Measurements from ENCODE around the gene IFITM5.

The IFITM5 gene

GRCh38 chr11:316891-317301 lies 17.6 kb upstream of the IFITM5 start:
- Histone ChIP-seq H3K9me3 (ENCODE audit: control insufficient read depth, insufficient read depth, low read length) (no peaks in the 10 kb centered on the region), H3K27me3 (ENCODE audit: control insufficient read depth, low read length) (peaks cover 2% of the 10 kb centered on the region; the same call in 1 of the 2 replicates), H3K4me1 (ENCODE audit: control insufficient read depth, low read length) (peaks cover 33% of the 10 kb centered on the region), H3K4me3 (ENCODE audit: low read length) (no peak overlapping the region), H3K79me2 (ENCODE audit: control insufficient read depth, low read length) (peaks cover 5% of the 10 kb centered on the region), H3K27ac (ENCODE audit: low read depth, low read length) (no peak overlapping the region), H3K4me2 (ENCODE audit: low read length) (no peak overlapping the region), H4K20me1 (ENCODE audit: control insufficient read depth, insufficient read depth, low read depth, low read length) (no peaks in the 10 kb centered on the region), H3K36me3 (ENCODE audit: control insufficient read depth, low read length) (no peaks in the 10 kb centered on the region), H3F3A (ENCODE audit: control insufficient read depth, insufficient read depth) (peaks cover 11% of the 10 kb centered on the region), H3K9me2 (replicated peaks; ENCODE audit: control insufficient read depth, low read length) (no peaks in the 10 kb centered on the region)
- TF ChIP-seq EZH2phosphoT487 (IDR thresholded peaks at IDR 0.05; ENCODE audit: borderline replicate concordance, low read length) (no peak), CTCF (IDR thresholded peaks at IDR 0.05; ENCODE audit: low read depth, low read length, poor library complexity, severe bottlenecking) (no peak)

DNA sequence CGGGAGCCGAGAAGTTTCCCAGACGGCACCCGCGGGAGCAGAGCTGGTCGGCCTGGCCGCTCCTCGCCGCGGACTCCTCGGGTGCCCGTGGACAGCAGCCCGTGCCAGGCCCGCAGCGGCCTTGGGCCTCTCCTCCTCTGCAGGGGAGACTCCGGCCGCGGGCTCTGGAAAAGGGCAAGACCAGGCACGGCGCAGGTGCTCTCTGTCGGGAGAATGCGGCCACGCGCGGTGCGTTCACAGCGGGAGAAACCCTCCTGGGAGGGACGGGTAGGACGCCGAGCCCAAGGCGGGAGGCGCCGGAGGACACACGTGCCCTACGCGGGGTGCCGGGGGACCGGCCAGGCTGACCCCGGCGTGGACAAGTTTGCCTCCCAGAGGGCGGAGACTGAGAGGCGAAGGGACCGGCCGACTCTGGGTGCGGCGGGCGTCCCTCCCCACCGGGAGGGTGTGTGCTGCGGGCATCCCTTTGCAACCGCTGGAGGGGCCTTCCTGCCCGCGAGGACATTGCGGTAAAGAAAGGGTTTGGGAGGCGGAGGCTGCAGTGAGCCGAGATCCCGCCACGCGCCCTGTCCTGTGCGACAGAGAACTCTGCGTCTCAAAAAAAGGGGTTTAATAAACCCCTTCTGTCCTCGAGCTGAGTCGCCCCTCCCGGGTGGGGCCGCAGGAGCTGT lies 16.8 kb upstream of the IFITM5 start:
- H3K4me2 ChIP-seq (ENCODE audit: low read length) = no peak overlapping the region
- H3K4me1 ChIP-seq (ENCODE audit: control insufficient read depth, low read length) = peaks cover 34% of the 10 kb centered on the region
- H4K20me1 ChIP-seq (ENCODE audit: control insufficient read depth, insufficient read depth, low read depth, low read length) = no peaks in the 10 kb centered on the region
- no peak overlapping the region for H3K4me3 ChIP-seq (ENCODE audit: low read length)
- H3K9me2 ChIP-seq (replicated peaks; ENCODE audit: control insufficient read depth, low read length) = no peaks in the 10 kb centered on the region
- H3K79me2 ChIP-seq (ENCODE audit: control insufficient read depth, low read length) = peaks cover 5% of the 10 kb centered on the region
- H3K36me3 ChIP-seq (ENCODE audit: control insufficient read depth, low read length) = no peaks in the 10 kb centered on the region
- peaks cover 2% of the 10 kb centered on the region; the same call in 1 of the 2 replicates for H3K27me3 ChIP-seq (ENCODE audit: control insufficient read depth, low read length)
- H3K27ac ChIP-seq (ENCODE audit: low read depth, low read length) = no peak overlapping the region
- TF ChIP-seq CTCF (IDR thresholded peaks at IDR 0.05; ENCODE audit: low read depth, low read length, poor library complexity, severe bottlenecking) (no peak), EZH2phosphoT487 (IDR thresholded peaks at IDR 0.05; ENCODE audit: borderline replicate concordance, low read length) (no peak)
- peaks cover 11% of the 10 kb centered on the region for H3F3A ChIP-seq (ENCODE audit: control insufficient read depth, insufficient read depth)
- no peaks in the 10 kb centered on the region for H3K9me3 ChIP-seq (ENCODE audit: control insufficient read depth, insufficient read depth, low read length)

- H3K9me2 ChIP-seq (replicated peaks; ENCODE audit: control insufficient read depth, low read length) = no peaks in the 10 kb centered on the region
- H4K20me1 ChIP-seq (ENCODE audit: control insufficient read depth, insufficient read depth, low read depth, low read length) = no peaks in the 10 kb centered on the region
- TF ChIP-seq EZH2phosphoT487 (IDR thresholded peaks at IDR 0.05; ENCODE audit: borderline replicate concordance, low read length) (no peak), CTCF (IDR thresholded peaks at IDR 0.05; ENCODE audit: low read depth, low read length, poor library complexity, severe bottlenecking) (no peak)
- peaks cover 34% of the 10 kb centered on the region for H3K4me1 ChIP-seq (ENCODE audit: control insufficient read depth, low read length)
- H3F3A ChIP-seq (ENCODE audit: control insufficient read depth, insufficient read depth) = peaks cover 11% of the 10 kb centered on the region
- H3K27me3 ChIP-seq (ENCODE audit: control insufficient read depth, low read length) = peaks cover 2% of the 10 kb centered on the region; the same call in 1 of the 2 replicates
- H3K79me2 ChIP-seq (ENCODE audit: control insufficient read depth, low read length) = peaks cover 5% of the 10 kb centered on the region
- H3K27ac ChIP-seq (ENCODE audit: low read depth, low read length) = no peak overlapping the region
- no peaks in the 10 kb centered on the region for H3K36me3 ChIP-seq (ENCODE audit: control insufficient read depth, low read length)
- H3K9me3 ChIP-seq (ENCODE audit: control insufficient read depth, insufficient read depth, low read length) = no peaks in the 10 kb centered on the region
- H3K4me2 ChIP-seq (ENCODE audit: low read length) = peak overlapping the region; percentile 74
- peak overlapping the region; percentile 71; the same call in 1 of the 2 replicates for H3K4me3 ChIP-seq (ENCODE audit: low read length)
Observed at GRCh38 chr11:315516-315994, 16.2 kb upstream of the IFITM5 start.

Measured in DOHH2 (cell line).